ENCODE measurements around the gene ESRP2.

Gene ESRP2

DNA sequence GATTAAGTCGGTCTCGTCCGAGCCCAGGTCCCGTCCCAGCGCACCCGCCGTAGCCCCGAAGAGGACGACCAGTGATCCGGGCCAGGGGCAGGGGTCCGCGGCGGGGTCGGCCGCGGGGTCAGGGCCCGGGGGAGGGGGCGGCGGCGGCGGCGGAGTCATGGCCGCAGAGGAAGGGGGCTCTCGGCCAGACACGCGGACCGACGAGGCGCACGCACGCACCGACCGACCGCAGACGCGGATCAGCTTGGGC, at the start of gene ESRP2:
TSS of gene ESRP2 (minus strand) at position 241 of the 250 bp plus-strand sequence. CDS start at position 159, 82 bp downstream.
- no peak for DNase-seq

- DNase-seq: no peak
These were observed 49.8 kb upstream of the ESRP2 start for GRCh38 chr16:68285683-68286082.

GRCh38 chr16:68284847-68285246, 48.9 kb upstream of the ESRP2 start:
- DNase-seq: no peak

- no peak for DNase-seq
These were observed 48.1 kb upstream of the ESRP2 start for GRCh38 chr16:68283801-68284598.

DNA sequence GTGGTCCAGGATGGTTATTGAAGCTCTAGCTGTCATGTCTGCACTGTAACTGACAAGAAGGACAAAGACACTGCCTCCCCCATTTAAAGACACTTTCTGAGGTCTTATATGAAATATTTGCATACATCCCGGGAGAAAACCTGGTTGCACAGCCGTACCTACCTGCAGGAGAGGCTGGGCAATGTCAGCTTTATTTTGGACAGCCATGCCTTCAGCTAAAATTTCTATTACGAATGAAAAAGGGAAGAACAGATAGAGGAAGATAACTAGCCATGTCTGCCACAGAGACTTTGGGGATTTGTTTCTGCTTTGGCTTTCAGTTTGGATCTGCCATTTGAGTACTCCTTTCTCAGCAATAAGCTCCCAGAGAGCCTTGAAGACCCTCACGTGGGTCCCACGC, 47.4 kb upstream of the ESRP2 start:
- no peak for DNase-seq

- no peak for DNase-seq
These were observed 46.1 kb upstream of the ESRP2 start for GRCh38 chr16:68282064-68282452.

DNA sequence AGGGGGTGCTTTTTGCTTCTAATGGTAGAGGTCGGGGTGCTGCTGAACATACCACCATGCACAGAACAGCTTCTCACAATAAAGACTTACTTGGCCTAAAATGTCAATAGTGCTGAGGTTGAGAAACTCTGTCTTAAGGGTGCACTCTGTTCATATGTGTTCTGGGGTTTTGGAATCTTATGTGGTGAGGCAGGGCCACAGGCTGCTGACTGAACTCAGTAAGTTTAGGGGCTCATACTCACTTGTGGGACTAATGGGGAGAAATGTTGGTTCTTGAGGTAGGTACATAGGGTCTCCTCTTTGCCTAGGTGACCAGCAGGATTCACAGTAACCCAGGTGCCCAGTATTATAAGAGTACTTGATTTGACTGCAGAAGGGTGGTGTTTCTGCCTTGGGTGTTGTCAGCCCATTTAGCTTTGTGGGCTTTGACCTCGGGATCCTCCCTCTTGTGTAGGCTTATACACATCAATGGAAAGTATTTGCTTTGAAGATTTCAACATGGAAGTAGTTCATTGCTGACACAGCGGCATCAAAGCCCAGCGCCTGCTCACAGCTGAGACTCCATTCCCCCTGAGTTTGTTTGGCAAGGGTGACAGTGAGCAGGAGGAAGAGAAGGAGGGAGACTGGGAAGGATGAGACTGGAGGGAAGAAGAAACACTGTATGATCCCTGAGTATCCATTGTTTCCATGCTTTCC, 45.6 kb upstream of the ESRP2 start:
- DNase-seq: no peak

DNA sequence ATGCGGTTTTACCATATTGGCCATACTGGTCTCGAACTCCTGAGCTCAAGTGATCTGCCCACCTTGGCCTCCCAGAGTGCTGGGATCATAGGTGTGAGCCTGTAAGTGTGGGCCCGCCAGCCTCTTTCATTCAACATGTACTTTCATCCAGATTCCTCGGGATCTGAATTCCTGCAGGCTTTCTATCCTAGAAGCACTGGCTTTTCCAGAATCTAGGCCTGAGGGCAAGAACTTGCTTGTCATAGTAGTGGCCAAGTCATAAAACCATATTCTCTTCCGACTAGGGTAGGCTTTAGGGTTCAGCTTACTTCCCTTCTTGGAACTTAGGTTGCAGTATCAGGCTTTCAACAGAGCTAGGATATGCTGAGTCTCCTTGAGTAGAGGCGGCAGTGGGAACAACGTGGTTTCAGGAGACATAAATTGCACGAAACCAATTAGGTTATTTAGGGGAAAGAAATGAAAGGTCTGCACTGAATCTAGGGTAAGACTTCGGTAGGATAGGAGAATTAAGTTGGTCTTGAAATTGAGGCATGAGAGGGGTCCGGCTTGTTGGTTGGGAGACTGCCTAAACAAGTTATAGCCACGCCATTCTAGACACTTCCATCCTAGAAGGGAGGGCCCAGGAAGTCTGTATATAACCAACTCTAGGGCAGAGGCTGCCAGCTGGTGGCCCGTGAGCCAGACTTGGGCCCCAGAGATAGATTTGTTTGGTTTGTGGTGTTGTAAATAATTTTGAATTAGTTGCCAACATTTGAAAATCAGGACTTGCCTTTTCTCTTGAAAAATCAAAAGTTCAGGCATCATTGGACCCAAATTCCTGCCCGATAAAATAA, 44.0 kb upstream of the ESRP2 start:
- no peak for DNase-seq

DNA sequence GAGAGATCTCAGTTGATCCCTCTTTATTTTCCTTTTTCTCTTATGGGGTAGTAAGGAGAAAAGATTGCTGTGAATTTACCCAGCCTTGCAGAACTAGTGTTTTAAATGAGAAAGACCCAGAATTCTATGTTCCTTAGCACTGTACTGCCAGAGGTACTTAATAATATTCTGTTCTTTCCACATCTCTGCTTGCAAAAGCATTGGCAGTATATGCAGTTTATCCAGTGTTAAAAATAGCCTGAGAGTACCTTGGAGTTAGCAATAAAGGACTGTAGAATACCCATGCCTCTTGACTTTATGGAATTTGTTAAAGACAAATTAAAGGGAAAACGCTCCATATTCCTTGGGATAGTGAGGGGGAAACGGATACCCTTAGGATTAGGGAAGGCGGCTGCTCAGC, 40.3 kb upstream of the ESRP2 start:
- DNase-seq: no peak

GRCh38 chr16:68275611-68276191, 39.8 kb upstream of the ESRP2 start:
- DNase-seq: no peak

DNA sequence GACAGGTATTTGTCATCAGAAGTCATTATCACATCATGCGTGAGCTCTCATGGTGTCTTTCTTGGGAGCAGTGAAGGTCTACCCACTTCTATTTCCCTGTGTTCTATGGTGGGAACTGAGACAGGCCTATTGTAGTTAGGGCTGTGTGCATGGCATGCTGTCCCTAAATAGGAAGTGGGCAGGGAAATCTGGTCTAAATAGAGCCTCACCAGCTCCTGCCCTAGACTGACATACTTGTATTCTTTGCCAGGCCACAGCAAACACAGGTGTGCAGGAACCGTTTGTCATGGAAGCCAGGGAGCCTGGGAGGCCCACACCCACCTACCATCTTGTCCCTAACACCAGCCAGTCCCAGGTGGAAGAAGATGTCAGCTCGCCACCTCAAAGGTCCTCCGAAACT, 38.5 kb upstream of the ESRP2 start:
- no peak for DNase-seq

GRCh38 chr16:68273896-68274295, 38.0 kb upstream of the ESRP2 start:
- DNase-seq: no peak

GRCh38 chr16:68273459-68273858, 37.5 kb upstream of the ESRP2 start:
- no peak for DNase-seq

GRCh38 chr16:68272507-68273209, 36.7 kb upstream of the ESRP2 start:
- peak; percentile 21 for DNase-seq

DNA sequence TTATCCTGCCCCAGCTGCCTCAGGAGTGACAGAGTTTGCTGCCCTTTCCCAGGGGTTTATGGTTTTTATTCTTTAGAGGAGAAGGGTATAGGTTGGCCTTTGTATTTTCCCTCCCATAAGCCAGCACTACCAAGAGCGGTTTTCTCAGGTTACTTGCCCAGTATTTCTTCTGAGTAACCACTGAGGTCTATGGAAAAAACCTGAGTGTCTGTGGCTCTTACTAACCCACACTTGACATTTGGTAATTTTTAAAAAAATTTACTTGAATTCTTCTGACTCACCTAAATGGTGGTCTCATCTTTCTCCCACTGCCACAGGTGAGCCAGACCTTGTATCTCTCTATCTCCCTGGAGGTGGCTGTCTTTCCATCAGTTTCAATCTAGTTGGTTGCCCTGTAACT, 34.4 kb upstream of the ESRP2 start:
- no peak for DNase-seq

- no peak for DNase-seq
These were observed 33.9 kb upstream of the ESRP2 start for GRCh38 chr16:68269793-68270192.

GRCh38 chr16:68267612-68268405, 31.9 kb upstream of the ESRP2 start:
- no peak for DNase-seq

DNA sequence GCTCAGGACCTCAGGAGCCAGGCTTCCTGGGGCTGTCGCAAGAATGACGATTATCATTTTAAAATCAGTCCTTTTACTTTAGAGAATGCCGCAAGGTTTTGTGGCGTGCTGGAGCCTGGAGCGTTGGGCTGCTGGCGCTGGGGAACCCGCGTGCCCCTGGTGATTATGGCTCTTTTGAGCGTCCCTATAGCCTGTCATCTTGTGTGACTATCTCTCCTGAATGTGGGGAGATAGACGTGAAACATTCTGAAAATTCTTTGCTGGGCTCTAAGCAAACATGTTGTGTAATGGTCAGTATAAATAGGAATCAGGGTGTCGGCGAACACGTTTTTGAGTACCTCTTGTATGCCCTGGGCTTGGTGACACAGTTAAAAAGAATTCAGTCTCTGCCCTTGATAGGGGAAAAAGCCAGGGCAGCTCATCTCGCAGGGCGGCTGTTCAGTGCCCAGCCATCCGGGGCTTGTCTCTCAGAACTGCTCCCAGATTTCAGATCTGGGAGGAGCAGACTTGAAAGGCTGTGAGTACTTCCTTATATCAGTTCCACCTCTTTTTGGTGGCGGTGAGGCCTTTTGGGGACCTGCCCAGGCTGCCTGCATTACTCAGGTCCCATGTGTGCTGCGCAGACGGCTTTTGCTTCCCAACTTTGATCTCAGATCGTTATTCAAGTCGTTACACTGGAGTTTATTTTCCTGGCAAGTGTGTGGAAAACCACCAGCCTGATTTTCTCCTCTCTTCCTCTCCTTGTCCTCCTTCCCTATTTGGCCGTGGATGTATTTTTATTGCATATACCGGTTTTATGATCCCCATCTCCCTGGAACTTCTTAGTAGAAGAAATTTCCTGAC, 29.4 kb upstream of the ESRP2 start:
- DNase-seq: peak; percentile 47

GRCh38 chr16:68264128-68265077, 28.5 kb upstream of the ESRP2 start, which contains the start of gene SLC7A6:
Gene SLC7A6, plus strand, starts transcription at chr16:68264526. Its CDS starts 10,201 bp downstream, at chr16:68274727.
- peak; percentile 86 for DNase-seq

Measured in stimulated activated CD4-positive, alpha-beta T cell treated with anti-CD3 and anti-CD28 coated beads, Interleukin-4, amount 100 ng/mL, for 1 hour (primary cell).